Glomerular endothelial cell (primary cell): ENCODE results near the gene DCAF6. TPM values are rescaled to one million over a fixed set of nuclear protein-coding genes. Genes with fewer than 3 reads are reported as not detected.
A peak's percentile ranks its signal among the peaks of the same experiment; 100 is the strongest.
"Not testable (repeated sequence)": the region's sequence is repeated elsewhere in the genome, so short reads cannot be mapped to it uniquely, and the experiment has no call there.

Source experiments
- DNase-seq: peaks from one replicate; pipeline ENCODE4 v3.0.0-alpha.2; 2011; ENCODE audit warnings: low read depth, low spot score; ENCODE audit errors: extremely low read depth
- total RNA-seq: library from RNA; depleted of rRNA; stranded (reverse); fragments of >200 nt; gene quantifications from 2 replicates; pipeline ENCODE4 v1.2.3, GENCODE V29; 2015

Gene DCAF6
- total RNA-seq, result 45.2 and 46.3 TPM in 2 replicates

GRCh38 chr1:167936068-167936929 is at the start of gene DCAF6:
TSS of gene DCAF6 (plus strand) at chr1:167936683. CDS start at chr1:167936912, 229 bp downstream.
- peak; percentile 91 for DNase-seq

GRCh38 chr1:167887187-167887586 is 49.3 kb upstream of the DCAF6 start:
- not testable (repeated sequence) for DNase-seq

- no peak for DNase-seq
These were observed 46.1 kb upstream of the DCAF6 start for GRCh38 chr1:167890400-167890799.

- DNase-seq, result no peak
These were observed 42.7 kb upstream of the DCAF6 start for GRCh38 chr1:167893798-167894197.

GRCh38 chr1:167898578-167899222 is 37.8 kb upstream of the DCAF6 start:
- no peak for DNase-seq

- no peak for DNase-seq
These were observed 37.2 kb upstream of the DCAF6 start for GRCh38 chr1:167899253-167899681.

GRCh38 chr1:167900907-167901306 is 35.6 kb upstream of the DCAF6 start:
- no peak for DNase-seq

GRCh38 chr1:167904652-167905130 is 31.8 kb upstream of the DCAF6 start:
- no peak for DNase-seq

- no peak for DNase-seq
These were observed 31.3 kb upstream of the DCAF6 start for GRCh38 chr1:167905182-167905581.

- no peak for DNase-seq
These were observed 30.8 kb upstream of the DCAF6 start for GRCh38 chr1:167905671-167906070.

GRCh38 chr1:167909691-167910180 is 26.7 kb upstream of the DCAF6 start:
- DNase-seq, result no peak

- no peak for DNase-seq
These were observed 26.0 kb upstream of the DCAF6 start for GRCh38 chr1:167910530-167910929.

- DNase-seq, result no peak
These were observed 25.1 kb upstream of the DCAF6 start for GRCh38 chr1:167911413-167911812.

GRCh38 chr1:167912294-167912693 is 24.2 kb upstream of the DCAF6 start:
- DNase-seq, result no peak

GRCh38 chr1:167913895-167914496 is 22.5 kb upstream of the DCAF6 start, which contains the start of gene ADCY10:
TSS of gene ADCY10 (minus strand) at chr1:167914134. CDS start at chr1:167905140, 8,994 bp downstream.
- no peak for DNase-seq

GRCh38 chr1:167915569-167915968 is 20.9 kb upstream of the DCAF6 start:
- DNase-seq, result no peak

GRCh38 chr1:167916766-167917511 is 19.5 kb upstream of the DCAF6 start:
- no peak for DNase-seq

- DNase-seq, result no peak
These were observed 14.5 kb upstream of the DCAF6 start for GRCh38 chr1:167922023-167922422.

- DNase-seq, result no peak
These were observed 13.8 kb upstream of the DCAF6 start for GRCh38 chr1:167922611-167923074.

GRCh38 chr1:167923324-167924056 is 13.0 kb upstream of the DCAF6 start:
- DNase-seq, result no peak
